Measurements from ENCODE around the gene DRC3.
A peak's percentile ranks its signal among the peaks of the same experiment; 100 is the strongest.

Gene DRC3

DNA sequence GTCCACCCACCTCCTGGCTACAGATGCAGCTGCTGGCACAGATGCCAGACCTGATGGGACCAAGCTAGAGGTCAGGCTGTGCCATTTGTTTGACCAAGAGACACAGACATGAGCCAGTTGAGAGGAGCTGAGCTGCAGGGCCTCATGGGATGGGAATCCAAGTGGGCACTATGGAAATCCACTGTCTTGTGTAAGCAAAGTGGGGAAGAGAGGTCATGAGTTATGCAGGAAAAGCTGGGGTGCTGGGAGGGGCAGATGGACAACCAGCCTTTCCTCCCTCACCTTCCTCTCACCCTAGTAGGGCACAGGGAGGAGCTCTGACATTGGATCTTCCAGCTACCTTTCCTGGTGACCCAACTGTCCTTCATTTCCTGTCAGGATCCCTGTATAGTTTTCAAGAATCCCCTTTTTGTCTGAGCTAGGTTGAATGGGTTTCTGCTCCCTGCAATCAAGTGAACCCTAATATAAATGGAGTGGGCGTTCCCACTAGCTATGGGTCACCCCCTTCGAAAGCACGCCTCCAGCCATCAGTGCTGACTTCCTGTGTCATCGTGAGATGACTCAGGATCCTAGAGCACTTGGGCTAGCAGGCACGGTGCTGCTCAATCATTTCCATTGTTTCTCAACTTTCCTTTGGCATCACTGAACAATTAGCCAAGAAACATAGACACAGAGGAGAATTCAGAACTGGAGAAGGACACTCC lies 52.7 kb downstream of the DRC3 start:
- DNase-seq (ENCODE audit: low read depth), result no peak

- DNase-seq (ENCODE audit: low read depth), result no peak
Measured at GRCh38 chr17:18025945-18026776, 53.5 kb downstream of the DRC3 start.

- no peak for DNase-seq (ENCODE audit: low read depth)
Measured at GRCh38 chr17:18027280-18027679, 54.6 kb downstream of the DRC3 start.

- no peak for DNase-seq (ENCODE audit: low read depth)
Measured at GRCh38 chr17:18028114-18028951, 55.7 kb downstream of the DRC3 start.

- DNase-seq (ENCODE audit: low read depth), result no peak
Measured at GRCh38 chr17:18028952-18029540, 56.4 kb downstream of the DRC3 start.

DNA sequence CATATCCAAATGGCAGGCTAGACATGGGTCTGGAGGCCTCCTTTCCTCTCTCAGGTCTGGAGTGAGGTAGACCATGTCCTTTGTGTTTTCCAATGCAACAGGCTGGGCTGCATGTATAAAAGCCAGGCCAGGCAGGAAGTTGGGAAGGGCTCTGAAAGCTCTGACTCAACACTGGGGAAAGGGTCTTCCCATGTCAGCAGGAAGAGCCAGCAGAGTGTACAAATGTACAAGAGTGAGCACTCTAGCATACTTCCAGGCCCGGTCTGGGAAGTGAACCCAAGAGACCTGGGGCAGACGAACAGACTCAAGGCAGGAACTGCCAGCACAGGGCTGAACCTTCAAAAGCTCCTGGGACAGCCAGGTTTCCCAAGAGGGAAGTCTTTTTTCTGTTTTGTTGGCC lies 59.3 kb downstream of the DRC3 start:
- no peak for DNase-seq (ENCODE audit: low read depth)

GRCh38 chr17:18033442-18034099 lies 60.9 kb downstream of the DRC3 start:
- DNase-seq (ENCODE audit: low read depth), result peak; percentile 45

GRCh38 chr17:18035704-18036103 lies 63.0 kb downstream of the DRC3 start:
- no peak for DNase-seq (ENCODE audit: low read depth)

DNA sequence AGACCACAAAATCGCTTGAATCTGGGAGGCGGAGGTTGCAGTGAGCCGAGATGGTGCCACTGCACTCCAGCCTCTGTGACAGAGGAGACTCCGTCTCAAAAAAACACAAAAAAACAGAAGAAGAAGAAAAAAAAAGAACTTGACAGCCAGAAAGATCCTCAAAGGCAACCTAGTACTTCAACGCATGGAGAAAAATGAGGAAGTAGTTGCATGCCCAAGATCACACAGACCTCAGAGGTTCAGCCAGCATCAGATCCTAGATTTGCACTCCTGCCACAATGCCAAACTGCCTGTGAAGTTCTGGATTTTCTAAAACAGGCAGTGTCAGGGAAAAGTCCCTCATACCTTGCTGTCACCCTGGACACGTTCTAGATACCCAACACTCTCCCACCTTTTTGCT lies 64.8 kb downstream of the DRC3 start:
- no peak for DNase-seq (ENCODE audit: low read depth)

DNA sequence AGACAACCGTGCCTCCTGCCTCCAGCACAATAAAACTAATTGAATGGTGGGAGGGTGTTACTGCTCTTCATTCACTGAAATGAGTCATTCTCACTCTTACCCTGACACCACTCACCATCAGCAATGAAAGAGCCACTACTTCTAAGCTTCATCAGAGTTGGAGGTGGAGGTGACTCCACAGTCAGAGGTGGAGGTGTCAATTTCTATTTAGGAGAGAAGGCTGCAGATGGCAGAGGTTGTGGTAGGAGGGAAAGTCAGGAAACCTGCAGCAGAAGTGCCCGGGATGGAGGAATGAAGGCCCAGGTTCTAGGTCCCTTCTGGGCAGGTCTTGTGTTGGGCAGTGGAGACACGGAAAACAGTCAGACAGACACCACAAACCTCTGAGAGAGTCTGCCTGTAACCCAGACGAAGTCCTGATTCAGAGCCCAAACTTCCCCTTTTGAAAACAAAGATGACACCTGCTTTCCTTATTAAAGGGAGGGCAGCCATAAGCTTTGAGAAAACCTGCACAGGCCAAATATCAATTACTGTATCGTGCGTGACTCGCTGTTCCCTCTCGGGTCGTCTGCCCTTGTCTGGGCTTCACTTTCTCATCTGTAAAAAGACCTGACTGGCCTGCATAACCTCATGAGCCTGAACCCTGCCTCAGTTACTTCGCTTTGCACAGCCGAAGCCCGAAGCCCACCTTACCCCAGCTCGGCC lies 65.6 kb downstream of the DRC3 start:
- DNase-seq (ENCODE audit: low read depth), result no peak

DNA sequence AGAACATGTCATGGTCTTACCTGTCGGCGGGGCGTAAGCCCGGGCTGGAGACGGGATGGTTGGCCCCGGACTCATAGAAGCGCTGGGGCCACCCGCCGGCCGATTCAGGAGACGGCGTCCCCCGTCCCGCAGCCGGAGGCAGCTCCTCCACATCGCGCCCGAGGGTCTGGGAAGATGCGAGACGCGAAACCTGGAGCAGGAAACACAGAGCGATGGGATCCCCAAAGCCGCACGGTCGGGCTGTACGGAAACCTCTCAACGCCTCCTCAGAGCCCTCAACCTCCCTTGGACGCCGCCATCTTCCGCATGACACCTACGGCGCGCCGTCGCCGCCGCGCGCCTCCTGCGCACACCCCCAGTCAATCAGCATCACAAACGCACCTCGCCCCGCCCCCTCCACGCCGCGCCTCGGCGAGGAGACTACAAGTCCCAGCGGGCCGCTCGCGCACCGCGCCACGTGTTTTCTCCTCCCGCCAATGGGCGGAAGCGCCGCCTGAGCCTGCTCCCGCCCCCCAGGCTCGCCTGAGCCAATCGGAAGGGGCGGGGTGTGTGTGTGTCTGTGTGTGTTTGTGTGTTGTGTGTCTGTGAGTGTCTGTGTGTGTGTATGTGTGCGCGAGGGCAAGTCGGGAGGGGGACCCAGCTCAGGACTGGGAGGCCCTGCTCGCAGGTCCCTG lies 66.3 kb downstream of the DRC3 start, which contains the start of the genes ATPAF2 and GID4:
TSS of gene ATPAF2 (minus strand) at position 308 of the 674 bp plus-strand sequence. CDS start at position 153, 155 bp downstream.
TSS of gene GID4 (plus strand) at position 548 of the 674 bp plus-strand sequence. CDS start at position 605, 57 bp downstream.
- peak; percentile 100 for DNase-seq (ENCODE audit: low read depth)

DNA sequence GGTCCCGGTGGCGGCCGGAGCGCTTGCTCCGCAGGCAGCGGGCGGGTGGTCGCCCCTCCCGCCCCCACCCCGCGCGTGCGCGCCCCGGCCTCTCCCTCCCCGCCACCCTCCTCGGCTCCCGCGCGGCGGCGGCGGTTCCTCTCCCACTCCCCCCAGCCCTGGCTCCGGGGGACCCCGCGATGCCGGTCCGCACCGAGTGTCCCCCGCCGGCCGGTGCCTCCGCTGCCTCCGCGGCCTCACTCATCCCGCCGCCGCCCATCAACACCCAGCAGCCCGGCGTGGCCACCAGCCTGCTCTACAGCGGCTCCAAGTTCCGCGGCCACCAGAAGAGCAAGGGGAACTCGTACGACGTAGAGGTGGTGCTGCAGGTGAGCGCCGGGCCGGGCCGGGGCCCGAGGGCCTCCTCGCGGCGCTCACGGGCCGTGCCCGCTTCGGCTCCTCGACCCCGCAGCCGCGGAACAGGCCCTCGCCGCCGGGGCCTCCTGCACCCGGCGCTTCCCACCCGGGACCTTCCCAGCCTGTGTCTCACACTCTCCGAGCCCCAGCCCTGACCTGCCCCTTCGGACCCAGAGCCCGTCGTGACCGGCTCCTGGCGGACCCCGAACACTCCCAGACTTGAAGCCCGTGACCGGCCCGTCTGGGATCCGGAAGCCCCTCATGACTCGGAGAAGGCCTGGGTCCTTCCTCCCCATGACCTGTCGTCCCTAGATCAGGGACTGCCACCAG lies 67.0 kb downstream of the DRC3 start:
- no peak for DNase-seq (ENCODE audit: low read depth)

DNA sequence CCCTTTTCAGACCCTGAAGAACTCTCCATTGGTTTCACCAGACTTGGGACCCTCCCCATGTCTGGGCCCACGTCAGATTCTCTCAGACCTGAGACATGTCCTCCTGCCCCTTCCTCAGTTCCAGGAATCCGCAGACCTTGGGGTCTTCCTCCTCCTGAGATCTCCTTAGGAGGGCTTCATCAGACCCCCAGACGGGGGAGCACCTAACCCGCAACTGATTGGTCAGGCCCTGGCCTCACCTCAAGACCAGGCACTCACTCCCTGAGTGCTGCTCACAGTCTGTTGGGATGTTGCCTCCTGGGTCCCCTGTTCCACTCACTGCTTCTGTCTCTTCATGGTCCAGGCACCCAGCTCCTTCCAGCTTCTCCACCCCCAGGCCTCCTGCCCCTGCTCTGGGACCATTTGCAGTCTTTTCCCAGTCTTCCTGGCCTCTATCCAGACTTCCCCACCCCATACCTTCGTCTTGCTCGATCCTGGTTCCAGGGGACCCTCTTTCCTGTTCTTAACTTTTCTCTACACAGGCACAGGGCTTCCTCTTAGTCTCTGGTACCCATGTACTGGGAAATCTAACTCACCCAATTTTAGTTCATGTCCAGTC lies 67.7 kb downstream of the DRC3 start:
- no peak for DNase-seq (ENCODE audit: low read depth)

DNA sequence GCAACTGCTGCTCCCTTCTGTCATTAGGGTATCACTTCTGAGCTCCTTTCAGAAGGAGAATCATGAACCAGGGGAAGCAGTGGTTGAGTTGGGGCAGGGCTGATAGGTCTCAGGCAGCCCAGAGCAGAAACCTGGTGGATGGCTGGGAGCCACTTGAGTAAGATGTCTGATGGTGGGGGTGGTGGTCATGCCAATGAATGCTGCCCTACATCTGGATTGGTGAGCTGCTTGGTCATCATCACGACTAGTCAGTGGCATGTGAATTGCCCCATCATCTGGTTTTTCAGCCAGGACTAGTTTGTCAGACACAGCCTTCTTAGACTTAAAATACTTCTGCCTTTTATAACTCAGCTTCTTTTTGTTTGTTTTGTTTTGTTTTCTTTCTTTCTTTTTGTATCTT lies 69.1 kb downstream of the DRC3 start:
- no peak for DNase-seq (ENCODE audit: low read depth)

DNA sequence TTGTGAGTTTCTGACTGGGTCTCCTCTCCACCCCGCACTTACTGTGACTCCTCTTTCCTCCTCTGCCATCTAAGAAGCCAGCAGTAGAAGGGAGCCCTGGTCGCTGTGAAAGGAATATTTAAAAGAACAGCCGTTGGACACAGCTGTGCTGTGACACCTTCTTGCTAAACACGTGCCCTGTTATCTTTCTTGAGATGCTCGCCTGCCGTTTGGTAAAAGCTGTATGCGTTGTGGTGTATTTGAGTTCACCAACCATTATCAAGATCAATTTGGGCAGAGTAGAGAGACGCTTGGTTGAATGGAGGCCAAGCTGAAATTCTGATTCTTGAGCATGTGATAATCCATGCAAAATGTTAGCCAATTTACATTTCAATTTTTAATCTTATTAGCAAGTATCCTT lies 70.3 kb downstream of the DRC3 start:
- DNase-seq (ENCODE audit: low read depth), result no peak

GRCh38 chr17:18043491-18043890 lies 70.8 kb downstream of the DRC3 start:
- no peak for DNase-seq (ENCODE audit: low read depth)

- DNase-seq (ENCODE audit: low read depth), result no peak
Measured at GRCh38 chr17:18044609-18045008, 71.9 kb downstream of the DRC3 start.

DNA sequence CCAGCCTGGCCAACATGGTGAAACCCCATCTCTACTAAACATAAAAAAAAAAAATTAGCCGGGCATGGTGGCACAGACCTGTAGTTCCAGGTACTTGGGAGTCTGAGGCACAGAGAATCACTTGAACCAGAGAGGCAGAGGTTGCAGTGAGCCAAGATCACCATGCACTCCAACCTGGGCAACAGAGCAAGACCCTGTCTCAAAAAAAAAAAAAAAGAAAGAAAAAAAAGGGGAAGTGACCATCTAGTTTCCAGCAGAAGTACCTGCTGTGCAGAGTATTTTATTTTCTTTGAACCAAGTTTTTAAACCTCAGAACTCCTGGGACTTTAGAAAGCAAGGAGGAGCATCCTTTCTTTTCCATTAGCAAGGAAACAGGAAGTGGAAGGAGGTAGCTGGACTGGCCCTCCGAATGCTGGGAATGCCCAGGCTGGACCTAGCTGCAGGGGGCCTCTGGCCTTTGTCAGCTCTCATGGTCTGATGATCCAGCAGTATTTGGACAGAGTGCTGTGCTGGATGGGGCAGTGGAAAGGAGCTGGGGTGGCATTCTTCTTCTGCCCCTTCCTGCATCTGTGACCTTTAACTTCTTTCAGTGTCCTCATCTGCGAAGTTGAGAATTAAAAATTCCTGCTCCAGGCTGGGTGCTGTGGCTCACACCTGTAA lies 73.2 kb downstream of the DRC3 start:
- no peak for DNase-seq (ENCODE audit: low read depth)

DNA sequence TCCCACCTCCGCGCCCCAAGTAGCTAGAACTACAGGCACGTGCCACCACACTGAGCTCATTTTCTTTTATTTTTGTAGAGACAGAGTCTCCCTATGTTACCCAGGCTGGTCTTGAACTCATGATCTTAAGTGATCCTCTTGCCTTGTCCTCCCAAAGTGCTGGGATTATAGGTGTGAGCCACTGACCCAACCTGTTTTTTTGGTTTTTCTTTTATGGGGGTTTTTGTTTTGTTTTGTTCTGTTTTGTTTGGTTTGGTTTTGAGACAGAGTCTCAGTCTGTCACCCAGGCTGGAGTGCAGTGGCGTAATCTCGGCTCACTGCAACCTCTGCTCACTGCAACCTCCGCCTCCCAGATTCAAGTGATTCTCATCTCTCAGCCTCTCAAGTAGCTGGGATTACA lies 82.9 kb downstream of the DRC3 start:
- DNase-seq (ENCODE audit: low read depth), result no peak
